ENCODE measurements around the gene KCNQ4. TPM values are rescaled to one million over a fixed set of nuclear protein-coding genes. Genes with fewer than 3 reads are reported as not detected.

The KCNQ4 gene
- total and polyA plus RNA-seq, 7 donors: 1.9 to 9.1 (median 4.6) TPM

DNA sequence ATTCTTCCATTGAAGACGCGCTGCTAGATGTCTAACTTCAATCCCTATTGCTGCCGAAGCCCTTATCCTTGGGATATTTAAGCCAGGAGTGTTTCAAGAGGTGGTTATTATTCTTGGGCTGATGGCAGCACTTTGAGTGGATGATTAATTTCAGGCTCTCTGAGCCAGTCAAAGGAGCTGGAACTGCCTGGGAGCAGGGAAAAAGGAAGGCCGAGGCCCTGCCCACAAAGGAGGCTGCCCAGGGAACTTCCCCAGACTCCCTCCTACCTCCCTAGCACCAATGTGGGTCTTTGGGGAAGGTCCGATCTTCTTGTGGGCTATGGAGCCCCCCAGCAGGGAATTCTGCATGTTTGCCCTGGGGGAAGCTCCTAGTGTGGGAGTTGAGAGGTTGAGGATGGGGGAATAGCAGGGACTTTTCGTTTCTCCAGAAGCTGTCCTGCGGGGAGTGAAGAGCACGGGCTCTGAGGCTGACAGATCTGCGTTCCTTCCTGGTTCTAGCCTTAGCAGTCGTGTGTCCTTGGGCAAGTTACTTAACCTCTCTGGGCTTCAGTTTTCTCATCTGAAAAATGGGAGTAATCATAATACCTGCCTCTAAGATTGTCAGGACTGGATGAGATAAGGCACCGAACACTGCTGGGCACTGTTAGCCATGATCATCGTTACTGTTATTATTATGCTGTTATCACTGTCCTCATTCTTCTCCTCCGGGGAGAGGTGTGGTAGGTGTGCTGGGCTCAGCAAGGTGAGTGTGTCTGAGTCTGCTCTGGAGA lies 6.3 kb downstream of the KCNQ4 start:
- WGBS, 3 donors: 92 to 93% (median 92%) methylated on average over 13 of the region's 13 CpGs
- TF ChIP-seq, protein P1, sequence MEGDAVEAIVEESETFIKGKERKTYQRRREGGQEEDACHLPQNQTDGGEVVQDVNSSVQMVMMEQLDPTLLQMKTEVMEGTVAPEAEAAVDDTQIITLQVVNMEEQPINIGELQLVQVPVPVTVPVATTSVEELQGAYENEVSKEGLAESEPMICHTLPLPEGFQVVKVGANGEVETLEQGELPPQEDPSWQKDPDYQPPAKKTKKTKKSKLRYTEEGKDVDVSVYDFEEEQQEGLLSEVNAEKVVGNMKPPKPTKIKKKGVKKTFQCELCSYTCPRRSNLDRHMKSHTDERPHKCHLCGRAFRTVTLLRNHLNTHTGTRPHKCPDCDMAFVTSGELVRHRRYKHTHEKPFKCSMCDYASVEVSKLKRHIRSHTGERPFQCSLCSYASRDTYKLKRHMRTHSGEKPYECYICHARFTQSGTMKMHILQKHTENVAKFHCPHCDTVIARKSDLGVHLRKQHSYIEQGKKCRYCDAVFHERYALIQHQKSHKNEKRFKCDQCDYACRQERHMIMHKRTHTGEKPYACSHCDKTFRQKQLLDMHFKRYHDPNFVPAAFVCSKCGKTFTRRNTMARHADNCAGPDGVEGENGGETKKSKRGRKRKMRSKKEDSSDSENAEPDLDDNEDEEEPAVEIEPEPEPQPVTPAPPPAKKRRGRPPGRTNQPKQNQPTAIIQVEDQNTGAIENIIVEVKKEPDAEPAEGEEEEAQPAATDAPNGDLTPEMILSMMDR (IDR thresholded peaks at IDR 0.05): no peak
- no peaks in the 10 kb centered on the region for H3K36me3 ChIP-seq (ENCODE audit: insufficient read depth in 1 of 2, low read depth in 1 of 2)
- H3K9me3 ChIP-seq: no peaks in the 10 kb centered on the region
- H3K4me3 ChIP-seq: no peak overlapping the region
- intact Hi-C loops (cut with DNase I): no loop called here
- H3K27me3 ChIP-seq (ENCODE audit: insufficient read depth in 3 of 3, low read length in 2 of 3): no peaks in the 10 kb centered on the region
- ATAC-seq (no peak), DNase-seq (no peak)
- H3K27ac ChIP-seq: no peak overlapping the region
- peaks cover 6% of the 10 kb centered on the region for H3K4me1 ChIP-seq

DNA sequence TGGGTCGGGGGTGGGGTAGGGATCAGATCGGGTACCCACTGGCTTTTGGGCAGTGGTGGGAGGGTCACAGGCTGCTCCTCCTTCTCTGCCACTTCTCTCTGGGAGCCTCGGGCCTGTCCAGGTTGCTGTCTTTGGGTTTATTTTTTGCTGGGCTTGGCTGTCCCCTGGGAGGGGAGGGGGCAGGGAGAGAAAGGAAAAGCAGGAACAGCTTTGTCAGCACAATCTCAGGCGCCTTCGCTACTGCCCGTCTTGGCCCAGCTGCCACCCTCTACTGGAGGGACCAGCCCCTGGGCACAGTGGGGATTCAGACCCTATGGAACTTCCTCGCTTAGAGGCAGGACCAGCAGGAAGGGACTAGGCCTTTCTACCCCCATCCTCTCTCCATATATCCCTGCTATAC lies 8.4 kb downstream of the KCNQ4 start:
- Histone ChIP-seq H3K36me3 (ENCODE audit: insufficient read depth in 1 of 2, low read depth in 1 of 2) (no peaks in the 10 kb centered on the region), H3K4me3 (no peak overlapping the region), H3K27me3 (ENCODE audit: insufficient read depth in 3 of 3, low read length in 2 of 3) (no peaks in the 10 kb centered on the region), H3K9me3 (no peaks in the 10 kb centered on the region), H3K4me1 (peaks cover 26% of the 10 kb centered on the region), H3K27ac (no peak overlapping the region)
- intact Hi-C loops (cut with DNase I): no loop called here
- WGBS, 3 donors: 52 to 62% (median 59%) methylated on average over 7 of the region's 7 CpGs
- TF ChIP-seq, protein P1 (IDR thresholded peaks at IDR 0.05): no peak
- ATAC-seq (no peak), DNase-seq (no peak)

DNA sequence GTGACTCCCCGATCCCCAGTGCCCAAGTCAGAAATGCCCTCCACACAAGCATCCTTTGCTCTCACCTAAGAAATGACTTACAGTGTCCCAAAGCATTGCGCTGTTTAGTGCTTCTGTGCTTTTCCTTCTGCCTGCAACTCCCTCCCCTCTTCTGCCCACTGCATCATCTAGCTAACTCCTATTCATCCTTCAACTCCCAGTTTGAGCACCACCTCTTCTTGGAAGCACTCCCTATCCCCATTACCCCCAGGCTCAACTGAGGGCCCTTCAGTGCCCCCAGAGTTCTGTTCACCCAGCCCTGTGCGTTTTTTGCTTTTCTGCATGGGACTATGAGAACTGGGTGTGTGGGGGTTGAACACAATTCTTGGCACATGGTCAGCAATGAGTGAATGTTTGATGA lies 10.0 kb downstream of the KCNQ4 start:
- Histone ChIP-seq H3K27ac (no peak overlapping the region), H3K27me3 (ENCODE audit: insufficient read depth in 3 of 3, low read length in 2 of 3) (no peaks in the 10 kb centered on the region), H3K4me3 (no peak overlapping the region), H3K4me1 (peaks cover 42% of the 10 kb centered on the region), H3K9me3 (no peaks in the 10 kb centered on the region), H3K36me3 (ENCODE audit: insufficient read depth in 1 of 2, low read depth in 1 of 2) (no peaks in the 10 kb centered on the region)
- TF ChIP-seq, protein P1 (IDR thresholded peaks at IDR 0.05): no peak
- ATAC-seq (no peak), DNase-seq (no peak)
- 95 to 97% (median 96%) methylated on average over 3 of the region's 3 CpGs for WGBS, 3 donors
- intact Hi-C loops (cut with DNase I): no loop called here

DNA sequence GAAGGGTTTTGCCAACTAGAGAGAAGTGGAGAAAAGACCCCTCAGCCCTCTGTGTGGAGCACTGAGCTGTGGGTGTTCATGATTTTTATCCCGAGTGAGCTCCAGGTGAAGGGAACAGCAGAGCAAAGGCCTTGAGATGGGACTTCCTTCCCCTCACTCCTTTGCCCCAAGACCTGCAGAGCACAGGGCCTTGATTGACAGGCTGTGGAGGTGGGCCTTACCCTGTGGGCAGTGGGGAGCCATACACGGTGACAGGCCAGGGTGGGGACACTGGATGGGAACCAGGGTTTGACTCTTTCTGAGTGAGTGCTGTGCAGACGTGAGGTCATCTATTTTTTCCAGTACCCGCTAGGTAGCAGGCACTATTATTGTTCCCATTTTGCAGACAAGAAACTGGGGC lies 10.5 kb downstream of the KCNQ4 start:
- TF ChIP-seq, protein P1 (IDR thresholded peaks at IDR 0.05): no peak
- 90 to 96% (median 93%) methylated on average over 4 of the region's 4 CpGs for WGBS, 3 donors
- peaks cover 46% of the 10 kb centered on the region for H3K4me1 ChIP-seq
- intact Hi-C loops (cut with DNase I): no loop called here
- H3K27me3 ChIP-seq (ENCODE audit: insufficient read depth in 3 of 3, low read length in 2 of 3): no peaks in the 10 kb centered on the region
- DNase-seq (no peak), ATAC-seq (no peak)
- H3K36me3 ChIP-seq (ENCODE audit: insufficient read depth in 1 of 2, low read depth in 1 of 2): no peaks in the 10 kb centered on the region
- H3K9me3 ChIP-seq: no peaks in the 10 kb centered on the region
- no peak overlapping the region for H3K4me3 ChIP-seq
- H3K27ac ChIP-seq: no peak overlapping the region
